ENCODE measurements around the gene HDAC4. TPM values are rescaled to one million over a fixed set of nuclear protein-coding genes. Genes with fewer than 3 reads are reported as not detected.

HDAC4 gene
- total RNA-seq, 6 experiments from 2014 or later, result 7.4 to 13.0 (median 9.5) TPM

DNA sequence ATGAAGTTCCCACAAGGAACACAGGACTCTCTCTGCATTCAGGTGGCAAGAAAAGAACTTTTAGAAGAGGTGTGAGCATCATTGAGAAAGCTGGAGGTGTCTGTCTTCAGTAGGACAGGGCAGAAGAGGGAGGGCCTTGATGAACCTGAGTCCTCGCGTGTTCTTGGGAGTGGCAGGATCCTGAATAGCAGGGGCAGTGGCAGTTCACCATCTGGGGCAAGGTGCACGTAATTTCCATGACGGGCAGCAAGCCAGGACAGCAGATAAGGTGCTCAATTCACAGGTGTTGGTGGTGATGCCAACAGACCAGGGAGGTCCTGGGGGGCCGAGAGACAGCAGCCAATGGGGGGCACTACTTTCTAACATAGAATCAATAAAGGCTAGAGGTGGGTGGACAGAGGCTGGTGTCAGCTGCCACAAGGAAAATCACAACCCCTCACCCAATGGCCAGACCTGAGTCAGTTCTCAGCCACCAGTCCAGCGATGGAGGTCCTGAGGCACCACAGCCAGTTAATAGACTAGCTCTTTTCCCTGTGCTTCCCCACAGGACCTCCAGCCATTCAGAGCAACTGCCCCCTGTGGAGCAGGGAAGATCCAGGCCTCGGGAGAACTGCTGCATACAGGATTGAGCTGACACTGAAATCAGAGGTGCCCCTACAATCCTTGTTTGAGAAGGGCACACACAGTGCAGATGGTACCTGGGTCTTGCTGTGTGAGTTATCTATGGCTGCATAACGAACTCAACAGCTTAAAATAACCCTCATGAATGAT, 10.9 kb upstream of the HDAC4 start:
- H3K27ac Mint-ChIP-seq, result no peak overlapping the region
- H3K27me3 Mint-ChIP-seq (ENCODE audit: insufficient read depth), result peaks cover 41% of the 10 kb centered on the region
- no peaks in the 10 kb centered on the region for H3K9me3 Mint-ChIP-seq
- H3K4me1 Mint-ChIP-seq (ENCODE audit: low read depth), result no peaks in the 10 kb centered on the region
- H3K4me3 Mint-ChIP-seq, result no peak overlapping the region
- DNase-seq, result no peak
- TF ChIP-seq, protein P1, sequence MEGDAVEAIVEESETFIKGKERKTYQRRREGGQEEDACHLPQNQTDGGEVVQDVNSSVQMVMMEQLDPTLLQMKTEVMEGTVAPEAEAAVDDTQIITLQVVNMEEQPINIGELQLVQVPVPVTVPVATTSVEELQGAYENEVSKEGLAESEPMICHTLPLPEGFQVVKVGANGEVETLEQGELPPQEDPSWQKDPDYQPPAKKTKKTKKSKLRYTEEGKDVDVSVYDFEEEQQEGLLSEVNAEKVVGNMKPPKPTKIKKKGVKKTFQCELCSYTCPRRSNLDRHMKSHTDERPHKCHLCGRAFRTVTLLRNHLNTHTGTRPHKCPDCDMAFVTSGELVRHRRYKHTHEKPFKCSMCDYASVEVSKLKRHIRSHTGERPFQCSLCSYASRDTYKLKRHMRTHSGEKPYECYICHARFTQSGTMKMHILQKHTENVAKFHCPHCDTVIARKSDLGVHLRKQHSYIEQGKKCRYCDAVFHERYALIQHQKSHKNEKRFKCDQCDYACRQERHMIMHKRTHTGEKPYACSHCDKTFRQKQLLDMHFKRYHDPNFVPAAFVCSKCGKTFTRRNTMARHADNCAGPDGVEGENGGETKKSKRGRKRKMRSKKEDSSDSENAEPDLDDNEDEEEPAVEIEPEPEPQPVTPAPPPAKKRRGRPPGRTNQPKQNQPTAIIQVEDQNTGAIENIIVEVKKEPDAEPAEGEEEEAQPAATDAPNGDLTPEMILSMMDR (IDR thresholded peaks at IDR 0.05), result no peak
- H3K36me3 Mint-ChIP-seq (ENCODE audit: low read depth), result no peaks in the 10 kb centered on the region

DNA sequence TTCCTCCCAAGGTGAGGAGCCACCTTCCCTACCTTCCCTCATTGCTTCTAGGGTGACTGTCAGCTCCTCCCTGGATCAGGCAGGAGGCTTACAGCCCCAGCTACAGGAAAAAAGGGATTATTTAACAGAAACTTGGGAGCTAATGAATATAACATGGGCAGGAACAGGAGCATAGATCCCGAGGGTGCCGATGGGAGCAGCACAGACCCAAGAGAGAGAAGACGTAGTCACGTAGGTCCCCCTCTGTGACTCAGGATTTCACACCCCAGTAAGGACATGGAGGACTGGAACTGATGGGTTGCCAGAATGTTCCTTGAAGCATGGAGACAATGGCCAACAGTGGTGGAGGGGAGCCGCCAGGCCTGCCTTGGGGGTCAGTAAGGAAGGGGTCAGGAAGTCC, 10.3 kb upstream of the HDAC4 start:
- H3K9me3 Mint-ChIP-seq, result no peaks in the 10 kb centered on the region
- H3K4me1 Mint-ChIP-seq (ENCODE audit: low read depth), result no peaks in the 10 kb centered on the region
- no peaks in the 10 kb centered on the region for H3K36me3 Mint-ChIP-seq (ENCODE audit: low read depth)
- no peak overlapping the region for H3K27ac Mint-ChIP-seq
- H3K27me3 Mint-ChIP-seq (ENCODE audit: insufficient read depth), result peaks cover 41% of the 10 kb centered on the region
- no peak overlapping the region for H3K4me3 Mint-ChIP-seq
- TF ChIP-seq, protein P1 (IDR thresholded peaks at IDR 0.05), result no peak
- no peak for DNase-seq

DNA sequence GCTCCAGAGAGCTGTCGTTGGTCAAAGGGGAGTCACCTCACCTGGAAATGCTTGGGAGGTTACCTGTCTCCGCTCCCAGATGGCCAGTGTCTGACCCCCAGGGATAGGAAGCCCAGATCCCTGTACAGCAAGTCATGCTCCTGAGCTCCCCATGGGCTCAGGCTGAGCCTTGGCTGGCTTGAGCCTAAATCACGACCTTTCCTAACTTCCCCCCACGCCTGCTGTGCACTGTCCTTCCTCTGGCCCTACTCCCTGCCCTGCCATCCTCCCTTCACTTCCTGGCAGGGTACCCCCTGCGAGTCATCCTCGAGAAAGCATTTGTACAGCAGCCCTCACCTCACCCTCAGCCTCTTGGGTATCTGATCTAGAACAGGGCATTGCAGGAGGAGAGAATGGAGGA, 9.2 kb upstream of the HDAC4 start:
- Mint-ChIP-seq H3K4me3 (no peak overlapping the region), H3K4me1 (ENCODE audit: low read depth) (no peaks in the 10 kb centered on the region), H3K27ac (no peak overlapping the region), H3K27me3 (ENCODE audit: insufficient read depth) (peaks cover 41% of the 10 kb centered on the region), H3K36me3 (ENCODE audit: low read depth) (no peaks in the 10 kb centered on the region), H3K9me3 (no peaks in the 10 kb centered on the region)
- DNase-seq, result no peak
- TF ChIP-seq, protein P1 (IDR thresholded peaks at IDR 0.05), result no peak

DNA sequence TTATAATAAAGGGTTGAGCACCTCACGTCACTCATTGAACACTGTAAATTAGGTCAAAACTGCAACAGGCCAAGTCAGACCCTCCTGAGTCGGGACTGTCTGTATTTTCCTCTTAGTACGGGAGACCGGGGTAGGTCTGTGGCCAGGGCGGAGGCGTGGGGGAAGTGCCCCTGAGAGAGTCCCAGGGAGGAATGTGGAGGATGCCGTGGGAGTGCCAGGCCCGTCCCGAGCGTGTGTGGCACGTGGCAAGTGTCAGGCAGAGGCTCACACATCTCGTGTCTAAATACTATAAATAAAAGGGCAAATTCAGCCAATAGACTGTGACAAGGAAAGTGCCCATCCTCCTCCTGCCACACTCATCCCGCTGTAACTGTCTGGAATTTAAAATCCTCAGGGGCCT, 6.3 kb upstream of the HDAC4 start:
- Mint-ChIP-seq H3K4me1 (ENCODE audit: low read depth) (peaks cover 8% of the 10 kb centered on the region), H3K36me3 (ENCODE audit: low read depth) (peaks cover 10% of the 10 kb centered on the region), H3K27ac (no peak overlapping the region), H3K27me3 (ENCODE audit: insufficient read depth) (peaks cover 32% of the 10 kb centered on the region), H3K4me3 (no peak overlapping the region), H3K9me3 (peaks cover 3% of the 10 kb centered on the region)
- DNase-seq, result no peak
- TF ChIP-seq, protein P1 (IDR thresholded peaks at IDR 0.05), result no peak

DNA sequence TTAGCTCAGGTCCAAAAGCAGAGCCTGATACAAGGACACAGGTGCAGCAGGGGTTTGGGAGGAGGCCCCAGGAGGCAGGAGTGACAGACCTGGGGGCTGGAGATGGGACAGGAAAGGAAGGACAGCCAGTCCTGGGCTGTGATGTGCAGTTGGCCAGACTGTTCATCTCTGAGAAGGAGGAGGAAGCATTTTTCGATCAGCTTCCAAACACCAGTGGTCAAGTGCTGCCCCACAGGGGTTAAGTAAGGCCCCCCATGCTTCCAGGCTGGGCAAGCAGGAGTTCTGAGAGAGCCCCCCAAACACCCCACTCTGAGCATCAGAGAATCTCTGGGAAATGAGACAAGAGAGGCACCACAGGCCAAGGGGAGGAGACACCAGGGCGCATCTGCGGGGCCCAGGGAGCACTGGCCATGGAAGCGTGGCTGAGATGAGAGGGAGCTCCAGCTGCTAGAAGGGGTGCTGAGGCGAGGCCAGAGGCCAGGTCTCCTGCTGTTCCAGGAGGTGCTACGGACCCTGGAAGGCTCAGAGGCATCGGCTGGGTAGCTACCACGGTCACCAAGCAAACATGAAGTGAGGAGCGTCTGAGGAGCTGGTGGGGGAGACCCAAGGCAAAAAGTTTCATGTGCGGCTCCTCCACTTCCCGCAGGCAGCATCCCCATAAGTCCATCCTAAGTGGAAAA, 5.6 kb upstream of the HDAC4 start:
- Mint-ChIP-seq H3K4me3 (no peak overlapping the region), H3K9me3 (peaks cover 6% of the 10 kb centered on the region), H3K4me1 (ENCODE audit: low read depth) (peaks cover 11% of the 10 kb centered on the region), H3K27me3 (ENCODE audit: insufficient read depth) (peaks cover 28% of the 10 kb centered on the region), H3K27ac (no peak overlapping the region), H3K36me3 (ENCODE audit: low read depth) (peaks cover 12% of the 10 kb centered on the region)
- DNase-seq, result no peak
- TF ChIP-seq, protein P1 (IDR thresholded peaks at IDR 0.05), result no peak
